SK-N-SH (cell line): ENCODE measurements around the gene SCRN2. TPM values are rescaled to one million over a fixed set of nuclear protein-coding genes. Genes with fewer than 3 reads are reported as not detected.
A peak's percentile ranks its signal among the peaks of the same experiment; 100 is the strongest.

ENCODE experiments used
- CTCF ChIA-PET: fragments of 300-600, 350-600 bp; formaldehyde crosslinking; extraction: SDS; loops from one replicate; lab custom pipeline; 2021; lab: Yijun Ruan, JAX
- POLR2A ChIA-PET: fragments of 350-600 bp; sonication (Branson Sonifier 250); formaldehyde crosslinking; extraction: SDS; loops from one replicate; lab custom pipeline; 2020; ENCODE audit warnings: antibody characterized with exemption, inconsistent platforms; lab: Yijun Ruan, JAX
- DNase-seq: peaks from one replicate; pipeline ENCODE4 v3.0.0; 2012
- H2AFZ ChIP-seq: fragments of 200-600 bp; sonication (generic); 2 replicates; pipeline ENCODE4 v1.8.1; 2016; ENCODE audit warnings: antibody characterized with exemption, mild to moderate bottlenecking, low read depth
- H3F3A ChIP-seq: fragments of 200-600 bp; sonication (generic); replicated peaks from 2 replicates; pipeline ENCODE3; 2016; ENCODE audit warnings: antibody characterized with exemption, mild to moderate bottlenecking; ENCODE audit not compliant: insufficient read depth
- H3K27ac ChIP-seq, 2 experiments: fragments of 200-500 bp in 1 of 2; fragments of 200-600 bp in 1 of 2; sonication (Bioruptor generic) in 1 of 2; sonication (generic), shearing (Covaris generic) in 1 of 2; 2 replicates each; pipeline versions ENCODE4 v1.5.1 to v1.6.1; 2014 to 2016; ENCODE audit warnings: low read depth in 2 of 2, inconsistent platforms in 1 of 2, low read length in 1 of 2, mild to moderate bottlenecking in 1 of 2, mixed read lengths in 1 of 2
- H3K27me3 ChIP-seq: fragments of 200-600 bp; sonication (generic), shearing (Covaris generic); 2 replicates; pipeline ENCODE4 v1.6.1; 2016; ENCODE audit warnings: mixed run types; ENCODE audit not compliant: insufficient read depth
- H3K36me3 ChIP-seq, 2 experiments: fragments of 200-500 bp in 1 of 2; fragments of 200-600 bp in 1 of 2; sonication (Bioruptor generic) in 1 of 2; sonication (generic) in 1 of 2; replicated peaks in 1 of 2; 2 replicates each; pipeline versions ENCODE3 to v1.5.1; 2014 to 2016; ENCODE audit warnings: low read length in 1 of 2, mild to moderate bottlenecking in 1 of 2; ENCODE audit not compliant: insufficient read depth in 2 of 2, control insufficient read depth in 1 of 2
- H3K4me1 ChIP-seq, 2 experiments: fragments of 200-500 bp in 1 of 2; fragments of 200-600 bp in 1 of 2; sonication (Bioruptor generic) in 1 of 2; sonication (generic), shearing (Covaris generic) in 1 of 2; 2 replicates each; pipeline versions ENCODE4 v1.5.1 to v1.6.1; 2014 to 2016; ENCODE audit warnings: low read depth in 1 of 2, low read length in 1 of 2, mixed run types in 1 of 2; ENCODE audit not compliant: insufficient read depth in 2 of 2, control insufficient read depth in 1 of 2
- H3K4me2 ChIP-seq: fragments of 200-600 bp; sonication (generic), shearing (Covaris generic); 2 replicates; pipeline ENCODE4 v1.6.1; 2017; ENCODE audit warnings: mixed run types
- H3K4me3 ChIP-seq, 2 experiments: fragments of 200-500 bp in 1 of 2; fragments of 200-600 bp in 1 of 2; sonication (Bioruptor generic) in 1 of 2; sonication (generic), shearing (Covaris generic) in 1 of 2; 2 replicates each; pipeline versions ENCODE4 v1.5.1 to v1.8.1; 2014 to 2016; ENCODE audit warnings: low read depth in 2 of 2, inconsistent platforms in 1 of 2, low read length in 1 of 2, mild to moderate bottlenecking in 1 of 2, mixed read lengths in 1 of 2, moderate library complexity in 1 of 2
- H3K79me2 ChIP-seq: fragments of 200-600 bp; sonication (generic); 2 replicates; pipeline ENCODE4 v1.8.1; 2017; ENCODE audit warnings: mild to moderate bottlenecking; ENCODE audit not compliant: insufficient read depth
- H3K9ac ChIP-seq: fragments of 200-600 bp; sonication (generic); 2 replicates; pipeline ENCODE4 v1.6.1; 2017; ENCODE audit warnings: mixed run types
- H3K9me2 ChIP-seq: fragments of 200-600 bp; sonication (generic); 2 replicates; pipeline ENCODE4 v1.6.1; 2017; ENCODE audit warnings: mixed run types
- H3K9me3 ChIP-seq: fragments of 200-600 bp; sonication (generic); 2 replicates; pipeline ENCODE4 v1.6.1; 2017; ENCODE audit warnings: mixed run types, mild to moderate bottlenecking, moderate library complexity
- H4K20me1 ChIP-seq: fragments of 200-600 bp; sonication (generic); 2 replicates; pipeline ENCODE4 v1.6.1; 2017; ENCODE audit warnings: mild to moderate bottlenecking, mixed run types; ENCODE audit not compliant: insufficient read depth
- CHD2 ChIP-seq: fragments of 150-350 bp; IDR thresholded peaks from 2 replicates; pipeline ENCODE4 v1.6.1; 2018; ENCODE audit warnings: low read length; ENCODE audit not compliant: partially characterized antibody
- ELF1 ChIP-seq: IDR thresholded peaks from 2 replicates; pipeline ENCODE4 v1.4.0; 2012
- EP300 ChIP-seq, 2 experiments: IDR thresholded peaks; 2 replicates each; pipeline versions ENCODE4 v1.4.0 to v1.6.1; 2012; ENCODE audit warnings: borderline replicate concordance in 1 of 2, low read depth in 1 of 2, low read length in 1 of 2
- FOSL2 ChIP-seq: IDR thresholded peaks from 2 replicates; pipeline ENCODE4 v1.4.0; 2012; ENCODE audit warnings: low read depth, mild to moderate bottlenecking, moderate library complexity, borderline replicate concordance
- PBX3 ChIP-seq: IDR thresholded peaks from 2 replicates; pipeline ENCODE4; 2012
- RAD21 ChIP-seq: IDR thresholded peaks from 2 replicates; pipeline ENCODE4 v1.6.1; 2012; ENCODE audit warnings: mild to moderate bottlenecking, low read length
- RFX5 ChIP-seq: IDR thresholded peaks from 2 replicates; pipeline ENCODE4 v1.6.1; 2012; ENCODE audit warnings: mild to moderate bottlenecking, improper control_type of control experiment, low read length
- RXRA ChIP-seq: IDR thresholded peaks from 2 replicates; pipeline ENCODE4 v1.4.0; 2012; ENCODE audit warnings: low read depth, mild to moderate bottlenecking, borderline replicate concordance
- TAF1 ChIP-seq: IDR thresholded peaks from 2 replicates; pipeline ENCODE4 v1.6.1; 2012; ENCODE audit warnings: low read depth, mild to moderate bottlenecking, low read length, moderate library complexity, borderline replicate concordance
- TEAD4 ChIP-seq: IDR thresholded peaks from 2 replicates; pipeline ENCODE4 v1.4.0; 2012; ENCODE audit warnings: mild to moderate bottlenecking, borderline replicate concordance; ENCODE audit not compliant: insufficient read depth
- USF2 ChIP-seq: fragments of 150-350 bp; IDR thresholded peaks from 2 replicates; pipeline ENCODE4 v1.6.1; 2017; ENCODE audit warnings: antibody characterized with exemption, low read length, low read depth, borderline replicate concordance
- WGBS: methylation state at CpG from one replicate; pipeline ENCODE4 v1.1.6; 2017; ENCODE audit warnings: low lambda C conversion rate; 5-methylcytosine and 5-hydroxymethylcytosine counted together
- polyA plus RNA-seq, 3 experiments: library from polyadenylated mRNA; depleted of rRNA; stranded (reverse); fragments of >200 nt; gene quantifications; 2 replicates each; pipeline ENCODE4 v1.2.3, GENCODE V29; 2012
- TF ChIP-seq, protein P1 (sequence below): IDR thresholded peaks from 2 replicates; pipeline ENCODE4 v1.4.0; 2012; ENCODE audit warnings: low read depth, borderline replicate concordance
- TF ChIP-seq, protein P2 (sequence below): IDR thresholded peaks from 2 replicates; pipeline ENCODE4 v1.6.1; 2012; ENCODE audit warnings: mild to moderate bottlenecking, low read depth, low read length, moderate library complexity
- TF ChIP-seq, protein P3 (sequence below): IDR thresholded peaks from 2 replicates; pipeline ENCODE4 v1.4.0; 2012; ENCODE audit warnings: low read depth, borderline replicate concordance
- TF ChIP-seq, protein P4 (sequence below): IDR thresholded peaks from 2 replicates; pipeline ENCODE4 v1.4.0; 2012; ENCODE audit warnings: low read depth

SCRN2 gene
- polyA plus RNA-seq, 1 of the 3 experiments (the other 2 are of a cell fraction), result 139 TPM

- 0 out of 2 replicates have a peak, but pooled peaks cover 6% of the 10 kb centered on the region for H4K20me1 ChIP-seq
- POLR2A ChIA-PET, result interaction anchor here (0.6 kb wide), 1 partner anchor 303 kb away, joined by 4 read pairs; no protein-coding TSS in a partner anchor
- no peak overlapping the region for H2AFZ ChIP-seq
- H3K27me3 ChIP-seq, result no peaks in the 10 kb centered on the region
- H3K9ac ChIP-seq, result no peak overlapping the region
- peak; percentile 16 for DNase-seq
- H3K4me2 ChIP-seq, result no peak overlapping the region
- TF ChIP-seq ELF1 (no peak), RXRA (no peak), FOSL2 (no peak), PBX3 (no peak), EP300 (IDR thresholded peaks at IDR 0.05; ENCODE audit: borderline replicate concordance in 1 of 2, low read depth in 1 of 2, low read length in 1 of 2) (no peak), USF2 (no peak), RAD21 (no peak), TEAD4 (no peak), CHD2 (no peak), RFX5 (no peak), TAF1 (no peak)
- TF ChIP-seq, protein P1, sequence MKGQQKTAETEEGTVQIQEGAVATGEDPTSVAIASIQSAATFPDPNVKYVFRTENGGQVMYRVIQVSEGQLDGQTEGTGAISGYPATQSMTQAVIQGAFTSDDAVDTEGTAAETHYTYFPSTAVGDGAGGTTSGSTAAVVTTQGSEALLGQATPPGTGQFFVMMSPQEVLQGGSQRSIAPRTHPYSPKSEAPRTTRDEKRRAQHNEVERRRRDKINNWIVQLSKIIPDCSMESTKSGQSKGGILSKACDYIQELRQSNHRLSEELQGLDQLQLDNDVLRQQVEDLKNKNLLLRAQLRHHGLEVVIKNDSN, result no peak
- TF ChIP-seq, protein P2, sequence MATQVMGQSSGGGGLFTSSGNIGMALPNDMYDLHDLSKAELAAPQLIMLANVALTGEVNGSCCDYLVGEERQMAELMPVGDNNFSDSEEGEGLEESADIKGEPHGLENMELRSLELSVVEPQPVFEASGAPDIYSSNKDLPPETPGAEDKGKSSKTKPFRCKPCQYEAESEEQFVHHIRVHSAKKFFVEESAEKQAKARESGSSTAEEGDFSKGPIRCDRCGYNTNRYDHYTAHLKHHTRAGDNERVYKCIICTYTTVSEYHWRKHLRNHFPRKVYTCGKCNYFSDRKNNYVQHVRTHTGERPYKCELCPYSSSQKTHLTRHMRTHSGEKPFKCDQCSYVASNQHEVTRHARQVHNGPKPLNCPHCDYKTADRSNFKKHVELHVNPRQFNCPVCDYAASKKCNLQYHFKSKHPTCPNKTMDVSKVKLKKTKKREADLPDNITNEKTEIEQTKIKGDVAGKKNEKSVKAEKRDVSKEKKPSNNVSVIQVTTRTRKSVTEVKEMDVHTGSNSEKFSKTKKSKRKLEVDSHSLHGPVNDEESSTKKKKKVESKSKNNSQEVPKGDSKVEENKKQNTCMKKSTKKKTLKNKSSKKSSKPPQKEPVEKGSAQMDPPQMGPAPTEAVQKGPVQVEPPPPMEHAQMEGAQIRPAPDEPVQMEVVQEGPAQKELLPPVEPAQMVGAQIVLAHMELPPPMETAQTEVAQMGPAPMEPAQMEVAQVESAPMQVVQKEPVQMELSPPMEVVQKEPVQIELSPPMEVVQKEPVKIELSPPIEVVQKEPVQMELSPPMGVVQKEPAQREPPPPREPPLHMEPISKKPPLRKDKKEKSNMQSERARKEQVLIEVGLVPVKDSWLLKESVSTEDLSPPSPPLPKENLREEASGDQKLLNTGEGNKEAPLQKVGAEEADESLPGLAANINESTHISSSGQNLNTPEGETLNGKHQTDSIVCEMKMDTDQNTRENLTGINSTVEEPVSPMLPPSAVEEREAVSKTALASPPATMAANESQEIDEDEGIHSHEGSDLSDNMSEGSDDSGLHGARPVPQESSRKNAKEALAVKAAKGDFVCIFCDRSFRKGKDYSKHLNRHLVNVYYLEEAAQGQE, result no peak
- TF ChIP-seq, protein P3, sequence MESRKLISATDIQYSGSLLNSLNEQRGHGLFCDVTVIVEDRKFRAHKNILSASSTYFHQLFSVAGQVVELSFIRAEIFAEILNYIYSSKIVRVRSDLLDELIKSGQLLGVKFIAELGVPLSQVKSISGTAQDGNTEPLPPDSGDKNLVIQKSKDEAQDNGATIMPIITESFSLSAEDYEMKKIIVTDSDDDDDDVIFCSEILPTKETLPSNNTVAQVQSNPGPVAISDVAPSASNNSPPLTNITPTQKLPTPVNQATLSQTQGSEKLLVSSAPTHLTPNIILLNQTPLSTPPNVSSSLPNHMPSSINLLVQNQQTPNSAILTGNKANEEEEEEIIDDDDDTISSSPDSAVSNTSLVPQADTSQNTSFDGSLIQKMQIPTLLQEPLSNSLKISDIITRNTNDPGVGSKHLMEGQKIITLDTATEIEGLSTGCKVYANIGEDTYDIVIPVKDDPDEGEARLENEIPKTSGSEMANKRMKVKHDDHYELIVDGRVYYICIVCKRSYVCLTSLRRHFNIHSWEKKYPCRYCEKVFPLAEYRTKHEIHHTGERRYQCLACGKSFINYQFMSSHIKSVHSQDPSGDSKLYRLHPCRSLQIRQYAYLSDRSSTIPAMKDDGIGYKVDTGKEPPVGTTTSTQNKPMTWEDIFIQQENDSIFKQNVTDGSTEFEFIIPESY, result no peak
- TF ChIP-seq, protein P4, sequence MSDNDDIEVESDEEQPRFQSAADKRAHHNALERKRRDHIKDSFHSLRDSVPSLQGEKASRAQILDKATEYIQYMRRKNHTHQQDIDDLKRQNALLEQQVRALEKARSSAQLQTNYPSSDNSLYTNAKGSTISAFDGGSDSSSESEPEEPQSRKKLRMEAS, result no peak
- TF ChIP-seq, all 33 proteins: peak for 0
- Histone ChIP-seq H3K4me1 (no peaks in the 10 kb centered on the region), H3K27ac (no peak overlapping the region), H3K9me3 (no peaks in the 10 kb centered on the region), H3K4me3 (no peak overlapping the region), H3F3A (peaks cover 5% of the 10 kb centered on the region), H3K9me2 (no peaks in the 10 kb centered on the region), H3K79me2 (no peaks in the 10 kb centered on the region), H3K36me3 (peaks cover 7 to 38% of the 10 kb centered on the region in 2 experiments)
- WGBS, result 92% methylated on average over 11 of the region's 11 CpGs
- CTCF ChIA-PET, result no interaction called here
Measured at GRCh38 chr17:47807421-47807820, 33.7 kb downstream of the SCRN2 start.
